ENCODE results near the gene SMARCAL1.
"Not testable (repeated sequence)": the region's sequence is repeated elsewhere in the genome, so short reads cannot be mapped to it uniquely, and the experiment has no call there.

The SMARCAL1 gene

DNA sequence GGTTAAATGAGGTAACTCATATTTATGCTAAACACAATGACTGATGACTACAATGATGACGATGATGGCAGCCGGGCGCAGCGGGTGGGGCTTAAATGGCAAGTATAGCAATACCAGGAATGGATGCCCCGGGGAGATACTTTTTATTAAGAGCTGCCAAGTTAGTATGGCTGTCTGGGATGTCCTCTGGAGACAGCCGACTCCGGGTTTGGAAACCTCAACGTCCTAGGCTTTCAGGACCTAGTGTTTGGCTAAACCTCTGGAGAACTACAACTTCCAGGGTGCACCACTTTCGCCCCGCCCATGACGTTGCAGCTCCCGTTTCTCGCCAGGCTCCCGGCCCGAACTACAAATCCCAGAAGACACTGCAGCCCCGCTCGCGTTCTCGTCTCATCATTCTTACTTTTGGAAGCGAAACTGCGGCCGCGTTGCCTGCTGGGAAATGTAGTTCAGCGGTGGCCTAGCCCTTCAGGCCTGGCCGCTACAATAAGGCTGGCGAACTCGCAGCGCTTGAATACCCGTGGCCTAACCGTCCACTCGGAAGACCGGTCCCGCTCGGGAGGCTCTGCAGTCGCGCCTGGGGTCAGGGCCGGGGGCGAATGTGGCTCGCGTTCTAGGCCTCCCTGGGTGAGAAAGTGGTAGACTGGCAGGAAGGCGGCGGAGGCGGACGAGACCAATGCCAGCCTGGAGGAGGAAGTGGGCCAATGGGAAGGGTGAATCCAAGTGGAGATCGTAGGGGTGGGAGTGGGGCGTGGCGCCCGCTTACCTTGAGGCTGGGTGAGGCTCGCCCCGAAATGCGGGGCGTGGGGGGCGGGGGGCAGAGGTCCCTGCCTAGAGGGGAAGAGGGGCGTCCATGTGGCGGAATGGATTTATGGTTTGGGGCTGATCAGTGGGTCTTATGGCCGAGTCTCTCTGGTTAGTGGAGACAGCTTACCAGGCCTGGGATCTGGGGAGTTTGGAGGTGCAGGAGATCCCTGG, at the start of gene SMARCAL1:
Gene SMARCAL1 (plus strand): TSS at position 463 of the 978 bp plus-strand sequence. CDS start 2,221 bp downstream, outside the sequence.
- DNase-seq = peak; percentile 99

DNA sequence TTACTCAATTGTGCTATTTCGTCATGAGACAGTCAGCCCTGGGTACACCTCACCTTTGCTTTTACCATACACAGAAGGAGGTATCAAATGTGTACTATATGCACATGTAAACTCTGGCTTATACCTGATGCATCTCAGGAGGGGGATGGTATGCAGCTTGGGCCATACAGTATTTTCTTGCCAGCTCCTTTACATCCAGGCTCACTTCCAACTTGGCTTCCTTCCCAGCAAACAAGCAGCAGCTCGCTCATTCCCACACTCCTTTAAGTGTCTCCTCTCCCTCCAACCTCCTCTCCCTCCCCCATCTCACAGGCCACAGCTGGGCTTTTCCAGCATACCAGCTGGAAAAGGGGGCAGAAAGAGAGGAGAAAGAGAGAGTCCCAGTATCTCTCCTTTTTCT, 49.6 kb upstream of the SMARCAL1 start:
- DNase-seq = no peak

DNA sequence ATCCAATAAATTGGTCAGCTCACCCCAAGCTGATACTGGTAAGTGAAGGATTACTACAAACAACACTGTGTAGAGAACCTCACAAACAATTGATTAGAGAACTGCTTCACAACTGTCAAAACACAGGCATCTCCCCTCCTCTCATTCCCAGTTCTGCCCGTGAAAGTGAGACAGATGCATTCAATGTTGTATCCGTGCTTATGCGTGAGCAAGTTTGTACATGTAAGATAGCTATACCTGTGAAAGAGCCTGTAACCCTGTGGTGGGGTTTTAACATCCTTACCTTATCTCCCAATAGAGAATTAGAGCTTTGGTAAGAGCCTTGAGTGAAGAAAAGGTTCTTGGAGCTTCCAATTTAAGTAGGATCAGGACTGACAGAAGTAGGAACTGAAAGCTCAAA, 49.1 kb upstream of the SMARCAL1 start:
- DNase-seq = no peak

DNA sequence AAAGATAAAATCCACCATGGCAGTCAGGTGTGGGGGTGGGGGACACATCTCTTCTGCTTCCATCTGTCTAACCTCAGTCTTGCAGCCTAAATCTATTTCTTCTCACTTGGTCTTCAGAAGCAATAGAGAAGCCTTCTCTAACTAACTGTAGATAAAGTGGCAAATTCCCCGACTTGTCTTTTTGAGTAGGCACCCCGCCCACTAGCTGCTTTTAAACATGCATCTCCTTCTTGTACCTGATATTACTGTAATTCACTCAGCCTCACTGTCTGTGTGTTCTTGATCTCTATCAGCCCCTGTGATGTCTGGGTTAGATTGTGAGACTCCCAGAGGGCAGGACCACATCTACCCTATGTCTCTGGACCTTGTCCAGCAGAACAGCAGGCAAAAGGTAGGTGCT, 46.8 kb upstream of the SMARCAL1 start:
- no peak for DNase-seq

DNA sequence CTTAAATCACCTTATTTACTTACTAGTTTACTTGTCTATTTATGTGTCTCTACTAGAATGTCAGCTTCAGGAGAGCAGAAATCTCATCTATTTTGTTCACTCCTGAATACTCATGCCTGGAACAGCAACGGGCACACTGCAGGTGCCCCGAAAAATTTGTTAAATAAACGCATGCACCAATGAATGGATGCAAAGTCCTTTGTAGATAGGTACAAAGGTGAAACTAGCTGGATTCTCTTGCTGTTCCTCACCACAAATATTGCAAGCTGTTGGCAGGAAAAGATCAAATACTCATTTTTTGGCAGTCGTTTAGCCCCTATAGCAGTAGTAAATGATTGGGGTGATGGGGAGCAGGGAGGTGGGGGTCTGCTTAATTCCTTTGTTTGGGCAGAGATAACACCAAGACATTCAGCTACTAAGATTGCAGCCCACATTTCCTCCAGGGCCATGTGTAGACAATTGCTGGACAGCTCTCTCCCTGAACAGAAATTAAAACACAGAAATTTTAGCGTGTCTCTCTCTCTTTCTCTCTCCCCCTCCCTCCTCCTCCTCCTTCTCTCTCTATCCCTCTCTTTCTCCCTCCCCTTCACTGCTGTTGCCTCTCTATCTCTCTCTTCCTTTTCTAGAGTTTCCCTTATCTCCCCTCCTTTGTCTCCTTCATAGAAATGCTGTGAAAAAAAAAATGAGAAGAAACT, 45.4 kb upstream of the SMARCAL1 start:
- DNase-seq = no peak

DNA sequence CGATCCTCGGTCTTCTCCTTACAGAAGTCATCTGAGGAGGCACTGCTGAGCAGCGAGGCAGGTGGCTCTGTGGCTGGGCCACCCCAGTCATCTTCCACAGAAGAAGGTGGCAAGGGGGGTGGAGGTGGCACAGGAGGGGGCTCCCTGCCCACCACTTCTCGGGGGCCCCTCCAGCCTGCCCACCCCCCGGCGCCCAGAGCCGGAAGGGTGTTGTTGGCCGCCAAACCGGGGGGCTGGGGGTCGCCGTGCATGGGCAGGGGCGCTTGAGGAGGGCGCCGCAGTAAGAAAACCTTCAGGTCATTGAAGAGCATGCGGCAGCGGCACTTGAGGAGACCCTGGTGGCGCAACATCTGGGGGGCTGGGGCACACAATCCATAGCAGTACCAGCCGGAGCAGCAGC, 42.5 kb upstream of the SMARCAL1 start:
- no peak for DNase-seq

DNA sequence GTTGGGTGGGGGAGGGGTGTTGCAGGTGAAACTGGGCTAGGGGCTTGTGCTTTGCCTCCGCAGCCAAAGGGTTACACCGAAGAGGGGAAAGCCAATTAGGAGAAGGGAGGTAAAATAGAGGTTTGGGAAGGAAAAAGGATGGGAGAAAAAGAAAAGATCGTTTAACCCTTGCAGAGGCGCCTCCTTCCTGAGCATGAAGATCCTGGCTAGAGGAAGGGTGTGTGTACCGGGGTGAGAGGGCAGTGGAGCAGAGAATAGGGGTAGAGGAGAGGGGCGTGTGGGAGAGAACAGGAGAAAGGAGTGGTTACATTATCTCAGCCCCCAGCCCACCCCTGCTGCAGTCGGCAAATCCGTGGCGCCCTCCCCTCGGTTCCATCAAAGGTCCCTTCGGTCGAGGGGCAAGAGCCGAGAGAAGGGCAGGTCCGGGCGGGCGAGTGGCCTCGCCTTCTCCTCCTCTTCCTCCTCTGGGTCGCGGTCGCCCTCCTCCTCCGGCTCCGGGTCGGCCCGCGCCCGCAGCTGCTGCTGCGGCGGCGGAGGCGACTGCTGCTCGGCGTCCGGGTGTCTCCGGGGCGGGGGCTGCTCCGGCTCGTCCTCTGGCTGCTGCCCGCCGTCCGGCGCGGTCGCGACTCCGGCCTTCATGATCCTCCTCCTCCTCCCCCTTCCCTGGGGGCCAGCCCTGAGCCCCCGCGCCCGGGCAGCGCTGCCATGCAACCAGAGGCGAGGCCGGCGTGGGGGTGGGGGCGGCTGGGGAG, 41.1 kb upstream of the SMARCAL1 start:
- no peak for DNase-seq

DNA sequence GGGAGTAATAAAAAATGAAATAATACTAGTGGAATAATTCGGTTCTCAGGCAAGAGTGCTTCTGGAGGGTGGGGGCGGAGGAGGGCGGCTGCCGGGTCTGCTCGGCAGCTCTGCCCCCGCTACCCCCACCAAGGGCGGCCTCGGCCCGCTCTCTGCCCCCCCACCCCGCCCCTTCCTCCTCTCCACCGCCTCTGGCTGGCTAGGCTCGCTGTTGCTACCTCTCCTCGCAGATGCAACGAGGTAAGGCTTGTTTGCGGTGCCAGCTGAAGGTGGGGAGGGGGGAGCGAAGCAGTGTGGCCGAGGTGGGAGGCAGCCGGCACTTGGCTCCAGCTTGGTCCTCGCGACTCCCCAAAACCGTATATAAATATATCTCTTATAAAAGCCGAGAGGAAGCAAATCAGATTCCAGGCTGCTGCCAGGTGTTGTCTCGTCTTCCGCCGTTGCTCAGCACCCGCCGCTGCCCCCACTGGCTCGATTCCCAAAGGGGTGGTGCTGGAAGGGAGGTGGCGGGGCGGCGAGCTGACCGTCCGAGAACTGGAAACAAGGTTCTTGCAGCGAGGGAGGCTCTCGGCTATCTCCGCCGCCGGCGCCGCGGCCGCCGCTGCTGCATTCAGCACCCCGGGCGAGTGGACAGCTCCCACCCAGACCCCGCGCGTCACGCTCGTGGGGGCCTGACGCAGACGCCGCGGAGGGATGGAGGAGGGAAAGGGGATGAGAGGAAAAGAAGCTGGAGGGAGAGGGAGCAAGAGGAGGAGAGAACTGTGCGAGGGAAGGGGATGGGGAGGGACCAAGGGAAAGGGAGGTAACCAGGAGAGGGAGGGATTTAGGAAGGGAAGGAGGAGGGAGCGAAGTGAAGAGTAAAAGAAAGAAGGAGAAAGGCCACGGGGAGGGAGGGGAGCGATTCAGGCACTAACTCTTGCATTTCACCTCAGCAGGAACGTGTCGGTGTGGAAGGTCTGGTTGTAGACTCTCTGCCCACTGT, 40.3 kb upstream of the SMARCAL1 start, which contains the start of gene MARCHF4:
Gene MARCHF4 (minus strand): TSS at position 763 of the 982 bp plus-strand sequence. CDS start 2,223 bp downstream, outside the sequence.
- DNase-seq = peak; percentile 65

DNA sequence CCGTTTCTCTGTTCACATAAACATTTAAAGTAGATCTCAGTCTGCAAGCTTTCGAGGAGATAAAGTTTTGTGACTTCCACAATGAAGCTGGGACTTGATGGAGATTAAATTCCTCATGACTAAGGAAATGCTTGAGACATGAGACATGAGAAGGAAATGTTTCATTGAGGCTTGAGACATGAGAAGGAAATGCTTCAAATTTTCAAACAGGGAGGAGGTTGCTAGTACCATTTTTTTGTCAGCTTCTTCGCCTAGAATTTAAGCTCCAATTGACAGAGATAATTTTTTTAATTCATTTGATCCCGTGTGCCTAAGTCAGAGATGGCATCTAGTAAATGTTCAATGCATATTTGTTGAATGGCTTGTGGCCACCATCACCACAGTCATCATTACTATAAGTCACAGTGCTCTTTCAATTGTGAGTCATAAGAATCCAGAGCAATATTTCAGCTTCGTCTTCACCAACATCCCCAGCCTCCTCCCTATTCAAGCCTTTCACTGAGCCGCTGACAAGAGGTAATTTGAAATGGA, 39.5 kb upstream of the SMARCAL1 start:
- DNase-seq = no peak

DNA sequence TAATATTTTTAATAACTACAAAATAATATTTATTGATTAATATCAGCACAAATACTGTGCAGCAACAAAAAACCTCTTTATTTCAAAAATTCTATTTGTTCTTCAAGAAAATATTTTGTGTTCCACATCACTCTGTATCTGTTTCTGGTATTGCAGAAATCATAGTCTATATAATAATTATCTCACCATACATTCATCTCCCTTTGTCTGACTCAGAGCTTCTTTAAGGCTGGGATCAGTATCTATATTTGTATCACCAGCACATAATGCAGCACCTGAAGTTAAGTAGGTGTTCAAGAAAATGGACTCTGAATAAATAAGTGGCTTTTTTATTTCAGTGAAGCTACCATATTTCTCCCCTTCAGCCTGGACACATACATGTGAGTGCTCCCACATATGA, 38.4 kb upstream of the SMARCAL1 start:
- DNase-seq = no peak

DNA sequence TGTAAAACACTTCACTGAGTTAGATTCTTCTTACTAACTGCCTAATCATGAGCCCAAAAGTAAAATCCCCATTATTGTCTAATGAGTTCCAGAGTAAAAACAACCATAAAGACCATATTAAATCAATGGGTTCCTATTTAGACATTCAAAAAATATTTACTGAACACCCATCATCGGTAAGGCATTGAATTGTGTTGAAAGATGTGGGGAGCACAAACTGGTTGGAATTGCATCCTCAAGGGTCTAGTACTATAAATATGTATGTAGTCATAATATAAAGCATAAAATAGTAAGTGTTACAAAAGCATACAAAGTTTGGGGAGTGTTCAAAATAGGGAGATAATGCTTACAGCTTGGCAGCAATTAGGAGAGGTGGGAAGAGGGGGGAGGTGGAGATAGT, 37.0 kb upstream of the SMARCAL1 start:
- no peak for DNase-seq

DNA sequence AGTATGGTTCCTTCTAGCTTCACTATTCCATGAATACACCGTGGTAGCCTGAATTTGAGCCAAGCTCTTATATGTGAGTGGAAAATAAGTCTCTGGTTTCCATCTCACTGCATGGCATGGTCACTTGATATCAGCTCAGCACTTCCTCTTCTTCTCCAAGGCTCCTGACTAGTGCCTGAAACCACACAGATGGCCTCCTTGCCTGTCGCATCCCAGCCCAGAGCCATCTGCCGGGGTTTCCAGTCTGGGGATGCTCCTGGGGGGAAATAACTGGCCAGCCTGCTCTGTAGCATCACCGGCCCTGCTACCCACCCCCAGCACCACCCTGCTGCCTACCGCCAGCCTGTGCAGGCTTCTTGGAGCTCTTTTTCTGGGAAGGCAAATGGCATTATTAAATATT, 32.3 kb upstream of the SMARCAL1 start:
- DNase-seq = no peak

DNA sequence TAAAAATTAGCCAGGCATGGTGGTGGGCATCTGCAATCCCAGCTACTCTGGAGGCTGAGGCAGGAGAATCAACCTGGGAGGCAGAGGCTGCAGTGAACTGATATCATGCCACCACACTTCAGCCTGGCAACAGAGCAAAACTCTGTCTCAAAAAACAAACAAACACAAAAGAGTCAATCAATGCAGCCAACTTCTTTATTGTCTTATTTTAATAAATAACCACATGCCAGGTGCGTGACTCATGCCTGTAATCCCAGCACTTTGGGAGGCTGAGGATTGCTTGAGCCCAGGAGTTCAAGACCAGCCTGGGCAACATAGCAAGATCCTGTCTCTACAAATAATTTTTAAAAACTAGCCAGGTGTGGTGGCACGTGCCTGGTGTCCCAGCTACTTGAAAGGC, 27.9 kb upstream of the SMARCAL1 start:
- DNase-seq = not testable (repeated sequence)

DNA sequence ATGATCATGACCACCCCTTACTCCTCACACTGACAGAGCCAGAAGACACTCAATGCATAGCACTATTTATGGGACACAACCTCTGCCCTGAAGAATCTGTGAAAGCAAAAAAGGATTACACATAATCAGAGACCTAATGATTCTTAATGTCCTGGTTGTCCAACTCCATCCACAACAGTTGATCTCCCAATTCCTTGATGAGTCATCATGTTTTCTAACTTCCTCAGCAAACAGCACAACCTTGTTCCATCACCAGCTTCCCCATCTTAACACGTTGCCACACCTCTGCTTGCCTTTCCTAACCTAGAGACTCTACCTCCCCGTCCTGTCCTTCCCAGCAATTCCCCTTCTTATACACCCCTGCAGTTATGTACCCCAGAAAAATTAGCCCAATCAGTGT, 26.8 kb upstream of the SMARCAL1 start:
- DNase-seq = no peak

DNA sequence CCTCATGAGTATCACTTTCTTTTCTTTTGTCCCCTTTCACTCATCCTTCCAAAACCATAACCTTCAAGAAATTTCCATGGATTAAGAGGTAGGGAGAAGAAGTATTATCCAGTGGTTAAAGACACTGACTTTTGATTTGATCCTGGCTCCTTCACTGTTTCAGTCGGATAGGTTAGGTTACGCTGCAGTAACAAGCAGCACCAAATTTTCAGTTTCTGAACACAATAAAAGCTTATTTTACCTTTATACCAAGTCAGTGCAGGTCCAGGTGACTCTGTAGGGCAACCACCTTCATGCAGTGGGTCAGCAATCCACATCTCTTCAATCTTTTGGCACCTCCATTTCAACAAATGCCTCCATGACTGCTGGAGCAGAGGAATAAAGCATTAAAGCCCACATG, 25.0 kb upstream of the SMARCAL1 start:
- DNase-seq = no peak

DNA sequence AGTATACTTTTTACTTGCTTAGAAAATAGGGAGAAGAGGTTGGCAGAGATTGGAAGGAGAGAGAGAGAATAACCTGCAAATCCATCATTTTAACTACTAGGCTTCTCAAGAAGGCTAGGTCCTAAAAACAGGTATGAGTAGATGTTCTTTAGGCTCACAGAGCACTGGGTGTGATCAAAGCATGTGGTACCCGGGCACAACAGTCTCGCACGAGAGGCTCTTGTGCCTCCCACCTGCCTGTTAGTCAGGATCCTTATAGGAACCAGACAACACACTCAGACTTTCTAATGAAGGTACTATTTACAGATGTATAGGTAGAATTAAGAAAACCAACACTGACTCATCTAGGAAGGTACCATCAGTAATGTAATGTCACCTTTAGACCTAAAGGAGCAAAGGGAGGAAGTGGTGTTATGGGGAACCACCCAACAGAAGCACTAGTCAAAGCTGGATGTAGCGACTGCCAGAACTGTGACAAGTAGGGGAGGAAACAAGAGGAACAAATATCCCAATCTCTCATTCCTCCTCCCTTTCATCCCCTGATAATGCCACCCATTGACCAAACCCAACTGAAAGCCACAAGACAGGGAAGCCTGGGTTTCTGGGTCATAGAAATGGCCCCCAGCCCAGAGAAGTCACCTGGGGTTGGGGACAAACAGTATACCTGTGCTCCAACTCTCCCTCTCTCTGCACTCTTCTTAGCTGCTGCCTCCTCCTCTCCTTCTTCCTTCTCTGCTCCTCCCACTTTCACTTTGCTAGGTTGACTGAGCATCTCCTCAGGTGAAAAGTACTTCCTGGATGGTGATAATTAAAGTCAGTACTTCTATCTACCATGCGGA, 24.0 kb upstream of the SMARCAL1 start:
- no peak for DNase-seq

DNA sequence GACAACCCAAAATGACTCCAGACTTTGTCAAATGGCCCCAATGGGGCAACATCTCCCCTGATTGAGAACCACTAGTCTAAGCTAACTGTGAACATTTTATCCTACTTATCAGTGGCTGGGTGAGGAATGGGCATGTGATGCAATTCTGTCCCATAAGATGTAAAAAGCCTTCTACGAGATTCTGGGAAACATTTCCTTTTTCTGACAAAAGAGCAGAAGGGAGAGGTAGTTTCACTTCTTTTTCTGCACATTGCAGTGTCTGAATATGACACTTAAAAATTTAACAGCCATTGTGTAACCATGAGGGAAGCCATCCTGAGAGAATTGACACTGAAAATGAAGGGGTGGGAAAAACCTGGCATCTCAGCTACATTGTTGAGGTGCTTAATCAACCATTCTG, 22.7 kb upstream of the SMARCAL1 start:
- no peak for DNase-seq

DNA sequence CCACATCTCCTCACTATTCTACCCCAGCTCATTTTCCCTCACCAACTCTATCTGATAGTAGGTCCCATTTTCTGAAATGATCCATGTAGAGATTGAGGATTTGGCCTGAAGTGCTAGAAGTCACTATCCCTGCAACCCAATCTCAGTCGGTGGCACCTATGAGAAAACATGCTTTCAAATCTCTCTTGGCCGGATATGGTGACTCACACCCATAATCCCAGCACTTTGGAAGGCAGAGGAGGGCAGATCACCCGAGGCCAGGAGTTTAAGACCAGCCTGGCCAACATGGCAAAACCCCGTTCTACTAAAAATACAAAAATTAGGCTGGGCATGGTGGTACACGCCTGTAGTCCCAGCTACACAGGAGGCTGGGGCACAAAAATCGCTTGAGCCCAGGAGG, 20.9 kb upstream of the SMARCAL1 start:
- no peak for DNase-seq

DNA sequence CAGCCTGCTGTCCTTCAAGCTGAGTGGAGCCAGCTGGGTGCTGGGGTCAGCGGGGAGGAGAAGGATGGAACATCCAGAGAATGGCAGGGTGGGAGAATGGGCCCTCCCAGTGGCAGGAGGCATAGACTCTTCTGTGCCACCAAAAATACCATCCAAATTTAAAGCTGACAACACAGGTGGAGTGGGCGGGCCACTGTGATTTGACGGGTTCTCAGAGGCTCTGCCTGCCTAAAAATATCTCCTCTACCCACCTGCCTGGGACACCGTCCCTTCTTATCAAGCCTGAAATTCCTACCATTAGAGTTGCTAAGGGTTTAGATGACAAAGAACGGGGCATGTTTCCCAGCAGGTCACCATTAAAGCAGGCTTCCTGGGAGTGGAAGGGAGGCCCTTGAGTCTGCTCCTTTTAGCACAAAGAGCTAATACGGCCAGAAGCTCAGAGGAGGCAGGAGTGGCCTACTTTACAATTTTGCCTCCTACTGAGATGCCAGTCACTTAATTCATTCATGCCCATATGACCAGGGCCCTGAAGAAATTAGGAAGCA, 20.2 kb upstream of the SMARCAL1 start:
- DNase-seq = no peak
